ENCODE measurements around the gene KDM1B. TPM values are rescaled to one million over a fixed set of nuclear protein-coding genes. Genes with fewer than 3 reads are reported as not detected.
"Not testable (repeated sequence)": the region's sequence is repeated elsewhere in the genome, so short reads cannot be mapped to it uniquely, and the experiment has no call there.

KDM1B gene
- total RNA-seq, 4 donors from 2014 or later: 11.0 to 14.5 (median 12.7) TPM

GRCh38 chr6:18147160-18147559, 8.1 kb upstream of the KDM1B start:
- H3K27me3 ChIP-seq: no peaks in the 10 kb centered on the region
- TF ChIP-seq POLR2A (IDR thresholded peaks at IDR 0.05) (no peak), CTCF (IDR thresholded peaks at IDR 0.05) (no peak), POLR2AphosphoS5 (IDR thresholded peaks at IDR 0.05) (no peak), EP300 (IDR thresholded peaks at IDR 0.05) (no peak)
- H3K36me3 ChIP-seq: peaks cover 0 to 43% of the 10 kb centered on the region in 2 donors
- no peaks in the 10 kb centered on the region for H3K4me1 ChIP-seq
- H3K4me3 ChIP-seq: no peak overlapping the region
- H3K27ac ChIP-seq: no peak overlapping the region
- WGBS, 2 donors (ENCODE audit: low coverage in 1 of 2): 59 to 67% methylated on average over 2 of the region's 2 CpGs
- no peaks in the 10 kb centered on the region for H3K9me3 ChIP-seq
- ATAC-seq: no peak

GRCh38 chr6:18147616-18148015, 7.6 kb upstream of the KDM1B start:
- no peak overlapping the region for H3K27ac ChIP-seq
- peaks cover 0 to 39% of the 10 kb centered on the region in 2 donors for H3K36me3 ChIP-seq
- TF ChIP-seq CTCF (IDR thresholded peaks at IDR 0.05): no peak
- TF ChIP-seq EP300 (IDR thresholded peaks at IDR 0.05): no peak
- TF ChIP-seq POLR2AphosphoS5 (IDR thresholded peaks at IDR 0.05): no peak
- TF ChIP-seq POLR2A (IDR thresholded peaks at IDR 0.05): no peak
- H3K9me3 ChIP-seq: no peaks in the 10 kb centered on the region
- H3K4me1 ChIP-seq: no peaks in the 10 kb centered on the region
- H3K4me3 ChIP-seq: no peak overlapping the region
- no peak for ATAC-seq
- no peaks in the 10 kb centered on the region for H3K27me3 ChIP-seq
- WGBS, 2 donors (ENCODE audit: low coverage in 1 of 2): 85 to 100% methylated on average over 2 of the region's 2 CpGs

- peaks cover 0 to 3% (median 0%) of the 10 kb centered on the region in 3 donors for H3K4me1 ChIP-seq
- no peak overlapping the region for H3K4me3 ChIP-seq
- ATAC-seq: no peak
- peaks cover 0 to 30% of the 10 kb centered on the region in 2 donors for H3K36me3 ChIP-seq
- H3K9me3 ChIP-seq: no peaks in the 10 kb centered on the region
- no peaks in the 10 kb centered on the region for H3K27me3 ChIP-seq
- no peak overlapping the region for H3K27ac ChIP-seq
- 86 to 90% methylated on average over 3 to 4 of the region's 5 CpGs for WGBS, 2 donors (ENCODE audit: low coverage in 1 of 2)
- no peak for TF ChIP-seq POLR2AphosphoS5 (IDR thresholded peaks at IDR 0.05)
- TF ChIP-seq POLR2A (IDR thresholded peaks at IDR 0.05): no peak
- TF ChIP-seq CTCF (IDR thresholded peaks at IDR 0.05): no peak
- TF ChIP-seq EP300 (IDR thresholded peaks at IDR 0.05): no peak
Measured at GRCh38 chr6:18148304-18149025, 6.8 kb upstream of the KDM1B start.

GRCh38 chr6:18151391-18151790, 3.8 kb upstream of the KDM1B start:
- H3K36me3 ChIP-seq: peaks cover 0 to 18% of the 10 kb centered on the region in 2 donors
- H3K27ac ChIP-seq, H3K27me3 ChIP-seq, H3K9me3 ChIP-seq, ATAC-seq, H3K4me3 ChIP-seq: not testable (repeated sequence)
- WGBS, 2 donors (ENCODE audit: low coverage in 1 of 2): 94 to 100% methylated on average over 2 to 3 of the region's 3 CpGs
- H3K4me1 ChIP-seq: peaks cover 0 to 21% (median 4%) of the 10 kb centered on the region in 3 donors

- Histone ChIP-seq H3K27me3 (no peaks in the 10 kb centered on the region), H3K36me3 (peaks cover 0 to 18% of the 10 kb centered on the region in 2 donors), H3K4me1 (peaks cover 0 to 24% (median 4%) of the 10 kb centered on the region in 3 donors), H3K9me3 (no peaks in the 10 kb centered on the region), H3K4me3 (no peak overlapping the region), H3K27ac (no peak overlapping the region)
- no peak for TF ChIP-seq POLR2A (IDR thresholded peaks at IDR 0.05)
- TF ChIP-seq POLR2AphosphoS5 (IDR thresholded peaks at IDR 0.05): no peak
- no peak for TF ChIP-seq EP300 (IDR thresholded peaks at IDR 0.05)
- no peak for TF ChIP-seq CTCF (IDR thresholded peaks at IDR 0.05)
- no peak for ATAC-seq
- 68 to 78% methylated on average over 2 to 3 of the region's 3 CpGs for WGBS, 2 donors (ENCODE audit: low coverage in 1 of 2)
Measured at GRCh38 chr6:18151801-18152200, 3.4 kb upstream of the KDM1B start.

Measured in gastroesophageal sphincter (tissue), 4 donors.